Calu3 (cell line): Measurements from ENCODE around the gene FOSB. TPM values are rescaled to one million over a fixed set of nuclear protein-coding genes. Genes with fewer than 3 reads are reported as not detected.

Source experiments
- BruUV-seq: library from RNA; stranded (reverse); fragments of 400-500 nt; replicated peaks from 2 replicates; lab custom pipeline; 2021; lab: Mats Ljungman, UMichigan
- CTCF ChIA-PET: fragments of 300-600 bp; sonication (Branson Sonifier 250); formaldehyde crosslinking; loops from one replicate; lab custom pipeline; 2022; ENCODE audit warnings: antibody characterized with exemption; lab: Charles Lee
- DNase-seq: peaks from one replicate; pipeline ENCODE4 v3.0.0; 2022
- H3K27ac Mint-ChIP-seq: one replicate; pipeline ENCODE4 v1.8.0; 2022; ENCODE audit warnings: mixed read lengths; ENCODE audit not compliant: unreplicated experiment
- H3K27me3 Mint-ChIP-seq: one replicate; pipeline ENCODE4 v1.8.0; 2022; ENCODE audit warnings: mixed read lengths; ENCODE audit not compliant: unreplicated experiment
- H3K36me3 Mint-ChIP-seq: one replicate; pipeline ENCODE4 v1.8.0; 2022; ENCODE audit warnings: mild to moderate bottlenecking, moderate library complexity, mixed read lengths; ENCODE audit not compliant: insufficient read depth, unreplicated experiment
- H3K4me1 Mint-ChIP-seq: one replicate; pipeline ENCODE4 v1.8.0; 2022; ENCODE audit warnings: mild to moderate bottlenecking, low read depth, mixed read lengths; ENCODE audit not compliant: unreplicated experiment
- H3K4me3 Mint-ChIP-seq: one replicate; pipeline ENCODE4 v1.8.0; 2022; ENCODE audit warnings: mild to moderate bottlenecking, low read depth, moderate library complexity, mixed read lengths; ENCODE audit not compliant: unreplicated experiment
- H3K9me3 Mint-ChIP-seq: one replicate; pipeline ENCODE4 v1.8.0; 2022; ENCODE audit warnings: low read depth, mixed read lengths; ENCODE audit not compliant: unreplicated experiment
- CTCF ChIP-seq: fragments of 200-600 bp; IDR thresholded peaks from one replicate; pipeline ENCODE4 v1.8.0; 2022; ENCODE audit warnings: antibody characterized with exemption; ENCODE audit not compliant: unreplicated experiment
- intact Hi-C: fragments of 100-400 bp; cut with micrococcal nuclease; formaldehyde crosslinking; loops from one replicate; pipeline ENCODE4 v1.10.0; 2022; ENCODE audit not compliant: unreplicated experiment
- total RNA-seq: library from RNA; stranded (reverse); gene quantifications from 2 replicates; pipeline ENCODE4 v1.2.3, GENCODE V29; 2022

Gene FOSB
- total RNA-seq, 1 experiment from 2014 or later: 23.8 TPM

GRCh38 chr19:45497791-45498190, 30.0 kb downstream of the FOSB start:
- BruUV-seq: no TSS peak
- no peaks in the 10 kb centered on the region for H3K9me3 Mint-ChIP-seq
- H3K27me3 Mint-ChIP-seq: peaks cover 31% of the 10 kb centered on the region
- CTCF ChIA-PET: interaction anchor here (0.6 to 1.6 kb wide), 2 partner anchors 58 to 60 kb away, joined by 4 to 6 read pairs; no protein-coding TSS in a partner anchor
- peaks cover 20% of the 10 kb centered on the region for H3K36me3 Mint-ChIP-seq
- peaks cover 18% of the 10 kb centered on the region for H3K4me1 Mint-ChIP-seq
- intact Hi-C loops: no loop called here
- peak overlapping the region; percentile 74 for H3K4me3 Mint-ChIP-seq
- no peak for DNase-seq
- H3K27ac Mint-ChIP-seq: no peak overlapping the region
- no peak for TF ChIP-seq CTCF

- TF ChIP-seq CTCF: no peak
- Mint-ChIP-seq H3K9me3 (no peaks in the 10 kb centered on the region), H3K36me3 (peaks cover 20% of the 10 kb centered on the region), H3K27ac (peak within 1 kb of the TSS; percentile 23), H3K4me3 (peak within 1 kb of the TSS; percentile 74), H3K27me3 (peaks cover 31% of the 10 kb centered on the region), H3K4me1 (peaks cover 18% of the 10 kb centered on the region)
- intact Hi-C loops: no loop called here
- DNase-seq: peak; percentile 27
- CTCF ChIA-PET: interaction anchor here (0.6 to 1.6 kb wide), 3 partner anchors 32 to 675 kb away, joined by 3 to 6 read pairs (median 3); no protein-coding TSS in a partner anchor
- BruUV-seq: no TSS peak
These were observed 30.8 kb downstream of the FOSB start, which contains the start of gene PPM1N for GRCh38 chr19:45498411-45499195. PPM1N (plus strand) TSS chr19:45498443; CDS start chr19:45498473, 30 bp downstream.

GRCh38 chr19:45499196-45500180, 31.7 kb downstream of the FOSB start:
- no peak for TF ChIP-seq CTCF
- Mint-ChIP-seq H3K4me1 (peaks cover 18% of the 10 kb centered on the region), H3K9me3 (no peaks in the 10 kb centered on the region), H3K4me3 (no peak overlapping the region), H3K36me3 (peaks cover 20% of the 10 kb centered on the region), H3K27ac (no peak overlapping the region), H3K27me3 (peaks cover 31% of the 10 kb centered on the region)
- CTCF ChIA-PET: interaction anchor here (0.6 to 1.2 kb wide), 3 partner anchors 32 to 870 kb away, joined by 3 read pairs; no protein-coding TSS in a partner anchor
- peak; percentile 62 for DNase-seq
- intact Hi-C loops: no loop called here
- no TSS peak for BruUV-seq
